HG03442 (cell line): ENCODE data around the gene KDM4D.
"Not testable (repeated sequence)": the region's sequence is repeated elsewhere in the genome, so short reads cannot be mapped to it uniquely, and the experiment has no call there.

Experiments
- ATAC-seq: cut with Tn5 transposase; IDR thresholded peaks from one replicate; pipeline ENCODE4 v1.9.1; 2021; ENCODE audit warnings: mild to moderate bottlenecking, moderate library complexity; ENCODE audit not compliant: unreplicated experiment

Gene KDM4D

GRCh38 chr11:94973099-94973968 is at the start of gene KDM4D, which contains the start of gene CWC15:
Gene KDM4D, plus strand, starts transcription at chr11:94973709. Its CDS starts 23,664 bp downstream, at chr11:94997373.
Gene CWC15, minus strand, starts transcription at chr11:94973556. Its CDS starts 1,371 bp downstream, at chr11:94972185.
- ATAC-seq = peak; percentile 100

GRCh38 chr11:94924171-94924572 is 49.3 kb upstream of the KDM4D start:
- no peak for ATAC-seq

- no peak for ATAC-seq
Observed at GRCh38 chr11:94924612-94925011, 48.9 kb upstream of the KDM4D start.

- ATAC-seq = no peak
Observed at GRCh38 chr11:94925422-94926270, 47.9 kb upstream of the KDM4D start.

- no peak for ATAC-seq
Observed at GRCh38 chr11:94926271-94926625, 47.3 kb upstream of the KDM4D start.

GRCh38 chr11:94926698-94927237 is 46.7 kb upstream of the KDM4D start:
- ATAC-seq = no peak

GRCh38 chr11:94928117-94928990 is 45.2 kb upstream of the KDM4D start:
- no peak for ATAC-seq

GRCh38 chr11:94932072-94932471 is 41.4 kb upstream of the KDM4D start:
- not testable (repeated sequence) for ATAC-seq

GRCh38 chr11:94932503-94932902 is 41.0 kb upstream of the KDM4D start:
- ATAC-seq = no peak

- ATAC-seq = no peak
Observed at GRCh38 chr11:94933223-94934130, 40.0 kb upstream of the KDM4D start.

GRCh38 chr11:94934362-94934761 is 39.1 kb upstream of the KDM4D start:
- no peak for ATAC-seq

- ATAC-seq = no peak
Observed at GRCh38 chr11:94934846-94935245, 38.7 kb upstream of the KDM4D start.

- ATAC-seq = no peak
Observed at GRCh38 chr11:94938095-94939055, 35.1 kb upstream of the KDM4D start.

GRCh38 chr11:94939346-94939745 is 34.2 kb upstream of the KDM4D start:
- ATAC-seq = no peak

- ATAC-seq = no peak
Observed at GRCh38 chr11:94941131-94941530, 32.4 kb upstream of the KDM4D start.

GRCh38 chr11:94946812-94947211 is 26.7 kb upstream of the KDM4D start:
- ATAC-seq = no peak

GRCh38 chr11:94948070-94948617 is 25.4 kb upstream of the KDM4D start:
- no peak for ATAC-seq

GRCh38 chr11:94954753-94955152 is 18.8 kb upstream of the KDM4D start:
- ATAC-seq = no peak
